GM19238 (cell line): Measurements from ENCODE around the gene GJC1.

Experiments
- DNase-seq: peaks from one replicate; pipeline ENCODE4 v3.0.0; 2011; ENCODE audit warnings: low spot score; ENCODE audit not compliant: insufficient read length

The GJC1 gene

GRCh38 chr17:44804302-44805089 is 25.6 kb downstream of the GJC1 start:
- DNase-seq = no peak

- DNase-seq = no peak
These were observed 28.2 kb downstream of the GJC1 start for GRCh38 chr17:44801880-44802279.

GRCh38 chr17:44798356-44798755 is 31.7 kb downstream of the GJC1 start:
- DNase-seq = no peak

GRCh38 chr17:44797802-44798201 is 32.3 kb downstream of the GJC1 start:
- DNase-seq = no peak

GRCh38 chr17:44796731-44797130 is 33.4 kb downstream of the GJC1 start:
- DNase-seq = no peak

- no peak for DNase-seq
These were observed 34.2 kb downstream of the GJC1 start for GRCh38 chr17:44795928-44796327.

- no peak for DNase-seq
These were observed 34.7 kb downstream of the GJC1 start for GRCh38 chr17:44795421-44795820.

- DNase-seq = no peak
These were observed 35.2 kb downstream of the GJC1 start for GRCh38 chr17:44794851-44795413.

GRCh38 chr17:44793885-44794842 is 35.9 kb downstream of the GJC1 start:
- DNase-seq = no peak

GRCh38 chr17:44792276-44792675 is 37.8 kb downstream of the GJC1 start:
- DNase-seq = no peak

- DNase-seq = no peak
These were observed 41.9 kb downstream of the GJC1 start for GRCh38 chr17:44788139-44788538.

- no peak for DNase-seq
These were observed 42.7 kb downstream of the GJC1 start for GRCh38 chr17:44787271-44787940.

GRCh38 chr17:44786551-44787081 is 43.5 kb downstream of the GJC1 start:
- DNase-seq = no peak

- DNase-seq = no peak
These were observed 44.2 kb downstream of the GJC1 start for GRCh38 chr17:44785921-44786320.

GRCh38 chr17:44782326-44782850 is 47.7 kb downstream of the GJC1 start:
- DNase-seq = no peak

GRCh38 chr17:44781551-44782325 is 48.3 kb downstream of the GJC1 start:
- DNase-seq = no peak

- no peak for DNase-seq
These were observed 49.1 kb downstream of the GJC1 start for GRCh38 chr17:44780845-44781480.

GRCh38 chr17:44780161-44780560 is 49.9 kb downstream of the GJC1 start:
- DNase-seq = no peak

- DNase-seq = peak; percentile 81
These were observed 50.7 kb downstream of the GJC1 start for GRCh38 chr17:44779211-44780025.
